Colon (tissue), 2 donors: Measurements from ENCODE around the gene NRG3.

ENCODE experiments used
- FAIRE-seq: peaks from 2 replicates; lab custom pipeline; 2012; peaks lifted over from hg19 to GRCh38; lab: Jason Lieb, UNC
- donor health status: control.
- donor health status: control.

NRG3 gene

DNA sequence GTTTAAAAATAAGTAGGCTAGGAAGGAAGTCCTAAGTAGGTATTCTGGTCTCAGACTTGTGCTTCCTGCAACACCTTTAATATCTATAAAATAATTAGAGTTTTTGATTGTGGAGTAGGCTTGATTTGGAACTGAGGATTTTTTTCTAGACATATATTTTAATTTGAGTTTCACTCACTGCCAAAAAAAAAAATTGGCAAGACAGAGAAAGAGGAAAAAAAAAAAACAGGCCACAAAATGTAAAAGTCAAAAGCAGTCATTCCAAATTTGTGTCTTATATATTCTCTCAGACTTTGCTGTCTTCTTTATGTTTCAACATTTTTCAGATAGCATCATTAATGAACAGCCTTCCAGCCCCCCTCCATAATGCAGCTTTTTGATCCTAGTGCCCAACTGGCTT is 346.1 kb downstream of the NRG3 start:
- no peak for FAIRE-seq

DNA sequence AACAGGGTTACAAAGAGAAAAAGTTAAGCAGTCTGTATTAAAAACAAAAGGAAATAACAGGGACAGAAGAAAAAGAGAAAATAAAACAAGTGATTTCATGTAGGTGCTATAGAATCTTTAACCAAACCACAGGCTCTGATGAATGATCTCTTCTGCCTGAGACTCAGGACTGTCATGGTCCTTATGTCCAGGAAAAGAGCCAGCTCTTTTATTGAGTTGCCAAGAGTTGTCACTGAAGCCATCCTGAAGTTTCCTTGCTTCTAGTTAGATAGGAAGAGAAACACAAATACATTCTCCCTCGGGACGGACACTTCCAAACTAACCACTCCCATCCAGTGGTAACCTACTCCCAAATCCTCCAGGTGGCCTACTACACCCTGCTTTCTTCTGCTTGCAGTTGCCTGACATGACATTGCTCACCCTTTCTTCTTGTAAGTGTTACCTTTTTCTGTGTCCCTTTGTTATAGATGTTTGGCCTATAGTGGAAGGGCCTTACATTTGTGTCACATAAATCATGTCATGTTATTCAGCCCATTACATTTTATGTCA is 346.7 kb downstream of the NRG3 start:
- FAIRE-seq, result no peak

DNA sequence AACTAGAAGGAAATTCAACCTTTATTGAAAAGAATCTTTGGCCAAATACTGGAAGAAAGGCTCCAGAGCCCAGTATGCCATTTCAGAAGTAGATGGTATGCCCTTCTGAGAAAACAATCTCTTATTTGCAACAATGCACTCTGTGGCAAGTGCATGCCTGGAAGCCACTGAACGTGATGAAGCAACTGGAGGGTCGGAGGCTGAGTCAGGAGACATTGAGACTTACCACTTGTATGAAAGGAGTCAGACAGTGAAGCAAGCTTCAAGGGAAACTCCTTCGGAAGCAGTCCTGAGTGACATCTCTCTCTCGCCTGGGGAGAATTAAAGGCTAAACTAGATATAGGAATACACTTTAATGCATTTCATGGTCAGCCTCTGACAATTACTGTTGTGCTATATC is 353.7 kb downstream of the NRG3 start:
- no peak for FAIRE-seq

DNA sequence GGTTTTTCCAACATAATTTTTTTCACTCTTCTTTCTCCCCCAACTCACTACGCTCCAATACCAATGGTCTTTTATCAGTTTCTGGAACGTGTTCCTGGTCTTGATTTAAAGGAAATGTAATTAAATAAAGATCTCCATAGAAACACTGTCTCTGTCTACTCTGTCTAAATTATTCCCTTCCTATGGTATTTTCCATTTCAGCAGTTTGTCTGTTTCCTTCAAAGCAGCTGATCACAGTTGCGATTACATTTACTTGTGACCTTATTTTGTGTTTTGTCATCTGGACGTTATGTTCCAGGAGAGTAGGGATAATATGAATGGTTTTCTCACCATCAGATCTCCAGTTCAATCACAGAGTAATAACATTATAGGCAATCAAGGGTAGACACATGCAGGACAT is 359.2 kb downstream of the NRG3 start:
- no peak for FAIRE-seq

DNA sequence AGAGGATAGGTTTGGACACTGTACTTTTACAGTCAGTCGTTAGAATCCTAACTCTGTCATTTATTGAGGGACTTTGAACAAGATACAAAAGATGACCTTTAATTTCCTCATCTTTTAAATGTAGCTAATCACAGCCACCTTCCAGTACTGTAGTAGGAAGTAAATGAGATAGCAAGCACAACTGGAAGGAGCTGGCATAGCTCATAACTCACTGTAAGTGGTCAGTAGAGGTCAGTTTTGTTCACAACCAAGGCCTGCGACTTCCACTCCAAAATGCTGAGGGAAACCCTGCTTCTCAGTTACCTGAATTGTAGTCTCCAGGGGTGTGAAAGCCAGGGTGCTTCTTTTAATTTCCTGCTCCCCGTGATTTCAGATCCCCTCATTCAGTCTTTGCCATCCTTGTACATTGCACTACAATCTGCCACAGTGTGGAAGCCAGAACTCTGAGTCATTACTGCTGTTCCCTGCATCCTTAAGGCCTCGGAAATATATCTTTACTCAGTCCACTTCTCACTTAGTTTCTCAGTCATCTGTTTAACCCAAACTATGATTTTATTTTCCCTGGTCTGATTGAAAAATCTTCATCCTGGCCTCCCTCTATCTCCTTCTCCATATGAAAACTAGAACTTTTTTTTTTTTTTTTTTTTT is 361.2 kb downstream of the NRG3 start:
- FAIRE-seq, result no peak

DNA sequence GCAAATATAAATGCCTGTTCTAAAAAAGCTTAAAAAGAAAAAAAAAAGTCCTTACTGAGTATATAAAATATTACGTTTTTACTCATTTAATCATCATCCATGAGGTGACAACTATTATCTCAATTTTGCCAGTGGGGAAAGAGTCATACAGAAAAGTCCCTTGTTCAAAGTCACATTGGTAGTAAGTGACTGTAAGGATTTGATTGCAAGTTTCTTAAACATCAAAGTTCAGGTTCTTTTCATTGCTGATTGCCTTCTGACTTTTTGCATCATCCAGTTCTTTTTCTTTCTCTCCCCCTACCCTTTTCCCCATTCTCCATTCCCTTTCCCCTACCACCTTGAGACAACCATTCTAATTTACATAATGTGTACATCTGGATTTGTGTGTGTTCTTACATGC is 363.3 kb downstream of the NRG3 start:
- no peak for FAIRE-seq

DNA sequence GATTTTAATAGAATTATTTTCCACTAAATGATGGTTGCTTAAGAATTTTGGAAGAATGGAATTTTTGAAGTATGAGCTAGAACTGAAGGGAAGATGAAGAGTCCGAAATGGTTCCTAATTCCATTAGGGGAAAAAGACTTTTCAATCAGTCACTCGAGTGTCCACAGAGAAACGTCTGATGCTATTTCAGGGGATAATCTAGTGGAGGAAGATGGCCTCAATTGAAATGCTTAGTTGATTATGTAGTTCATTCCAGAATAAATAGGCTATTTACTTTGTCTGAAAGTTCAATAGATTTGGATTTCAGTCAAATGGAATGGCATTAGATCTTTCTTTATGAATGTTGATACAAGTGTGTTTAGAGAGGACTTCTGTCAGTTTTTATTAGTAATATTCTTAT is 365.4 kb downstream of the NRG3 start:
- FAIRE-seq, result no peak

DNA sequence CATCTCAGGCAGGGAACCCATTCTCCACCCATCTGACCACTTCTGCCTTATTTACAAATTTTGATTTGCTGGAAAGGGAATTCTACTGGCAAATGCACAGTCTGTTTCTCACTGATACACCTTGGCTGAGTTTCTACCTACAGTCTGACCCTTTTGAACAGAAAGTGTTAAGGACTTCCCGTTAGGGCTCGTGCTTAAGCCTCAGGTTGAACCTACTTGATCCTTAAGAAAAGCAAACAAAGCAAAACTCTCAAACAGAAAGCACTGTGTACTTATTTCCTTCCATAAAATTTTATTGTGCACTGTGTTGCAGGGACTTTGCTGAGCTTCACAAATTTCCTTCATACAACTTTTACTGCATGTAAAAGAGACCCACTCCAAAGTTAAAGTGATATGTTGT is 367.8 kb downstream of the NRG3 start:
- FAIRE-seq, result no peak

DNA sequence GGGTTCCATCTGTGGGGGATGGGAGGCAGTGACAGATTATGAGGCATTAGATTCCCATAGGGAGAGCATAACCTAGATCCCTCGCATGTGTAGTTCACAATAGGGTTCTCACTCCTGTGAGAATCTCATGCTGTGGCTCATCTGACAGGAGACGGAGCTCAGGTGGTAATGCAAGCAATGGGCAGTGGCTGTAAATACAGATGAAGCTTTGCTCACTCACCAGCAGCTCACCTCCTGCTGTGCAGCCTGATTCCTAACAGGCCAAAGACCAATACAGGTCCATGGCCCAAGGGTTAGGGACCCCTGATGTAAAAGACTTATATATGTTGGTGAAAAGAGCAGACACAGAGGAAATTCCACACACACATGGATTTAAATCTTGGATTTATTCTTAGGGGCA is 370.2 kb downstream of the NRG3 start:
- no peak for FAIRE-seq

DNA sequence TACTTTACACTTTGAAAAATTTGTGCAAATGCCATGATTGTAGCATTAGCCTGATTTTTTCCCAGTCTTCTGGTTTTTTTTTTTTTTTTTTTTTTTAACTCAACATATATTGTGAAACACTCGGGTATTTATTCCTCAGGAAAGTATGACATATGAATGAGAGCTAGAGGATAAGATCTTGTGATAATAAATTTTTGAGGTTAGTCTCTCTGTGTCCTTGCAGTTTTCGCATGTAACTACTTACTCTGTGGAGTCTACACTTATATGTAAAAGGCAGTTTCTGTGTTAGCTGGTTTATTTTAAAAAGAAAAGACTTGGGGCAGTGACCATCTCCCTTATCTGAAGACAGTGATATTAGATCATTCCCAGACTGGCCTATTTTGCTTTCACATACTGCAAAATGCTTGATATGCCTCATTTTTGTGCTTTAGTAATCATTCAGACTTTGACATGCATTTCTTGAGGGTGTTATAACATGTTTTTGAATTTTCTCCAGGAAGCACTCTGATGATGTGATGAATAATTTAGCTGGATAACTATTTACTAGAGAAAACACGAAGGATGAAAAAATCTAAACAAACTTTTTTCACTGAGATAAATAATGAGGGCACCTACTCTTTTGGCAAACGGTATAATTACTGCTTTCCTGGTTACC is 371.0 kb downstream of the NRG3 start:
- no peak for FAIRE-seq

DNA sequence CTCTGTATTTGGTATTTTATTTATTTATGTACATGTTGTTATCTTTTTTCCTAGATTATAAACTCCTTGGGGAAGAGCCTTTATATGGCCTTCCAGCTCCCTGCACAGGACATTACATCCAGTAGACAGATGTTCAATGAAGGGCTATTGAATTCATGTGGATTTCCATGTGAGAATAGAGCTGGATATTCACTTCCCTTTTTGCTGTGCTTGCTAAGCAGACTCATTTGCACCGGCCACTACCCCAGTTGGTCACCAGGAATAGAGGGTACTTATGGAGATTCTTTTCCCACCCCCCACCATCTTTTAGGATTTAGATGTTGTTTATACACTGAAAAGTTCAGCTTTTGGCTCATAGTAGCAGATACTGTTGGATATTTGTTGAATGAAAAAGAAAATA is 374.1 kb downstream of the NRG3 start:
- FAIRE-seq, result no peak

DNA sequence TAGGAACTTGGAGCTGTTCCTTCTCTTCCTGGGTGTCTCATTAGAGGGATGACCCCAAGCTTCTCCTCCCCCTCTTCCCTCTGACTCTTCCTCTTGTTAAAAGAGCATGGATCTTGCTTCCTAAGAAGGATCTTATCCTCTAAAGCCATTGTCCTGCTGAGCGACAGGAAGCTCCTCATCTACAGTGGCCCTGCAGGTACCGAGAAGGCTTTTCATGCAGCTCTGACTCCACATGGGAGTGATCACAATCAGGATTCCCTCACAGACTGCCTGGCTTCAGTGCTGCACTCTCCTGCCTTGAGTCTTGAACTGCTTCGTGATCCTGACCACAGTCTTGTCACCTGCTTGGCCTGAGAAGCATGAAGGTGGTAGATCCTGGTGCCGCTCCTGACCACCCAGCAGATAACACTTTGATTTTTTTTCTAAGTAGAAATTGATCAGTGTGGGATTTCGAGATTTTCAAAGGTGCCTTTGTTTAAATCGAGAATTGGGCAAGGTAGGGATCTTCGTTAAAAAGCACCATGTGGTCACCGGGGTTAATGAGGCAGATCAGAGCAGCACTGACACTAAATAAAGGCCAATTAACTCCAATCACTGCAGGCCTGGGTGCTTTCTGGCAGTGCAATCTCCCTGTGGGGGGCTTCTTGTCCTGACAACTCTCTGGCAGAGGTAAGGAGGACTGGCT is 376.4 kb downstream of the NRG3 start:
- FAIRE-seq, result no peak

DNA sequence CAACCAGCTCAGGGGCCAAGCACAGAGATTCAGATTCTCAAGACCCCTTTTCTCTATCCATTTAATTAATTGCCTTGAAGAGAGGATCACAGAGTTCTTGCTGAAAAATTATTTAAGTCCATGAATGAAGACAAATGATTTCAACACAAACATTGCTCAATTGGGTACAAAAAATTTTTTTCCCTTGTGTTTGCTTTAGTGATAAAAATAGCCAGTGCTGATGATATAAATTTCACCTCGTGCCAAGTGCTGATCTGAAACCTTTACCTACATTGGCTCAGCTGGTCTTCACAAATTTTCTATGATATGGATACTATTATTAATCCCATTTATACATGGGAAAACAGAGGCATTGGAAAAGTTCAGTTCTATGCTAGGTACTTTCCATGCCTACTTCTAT is 377.1 kb downstream of the NRG3 start:
- FAIRE-seq, result no peak

DNA sequence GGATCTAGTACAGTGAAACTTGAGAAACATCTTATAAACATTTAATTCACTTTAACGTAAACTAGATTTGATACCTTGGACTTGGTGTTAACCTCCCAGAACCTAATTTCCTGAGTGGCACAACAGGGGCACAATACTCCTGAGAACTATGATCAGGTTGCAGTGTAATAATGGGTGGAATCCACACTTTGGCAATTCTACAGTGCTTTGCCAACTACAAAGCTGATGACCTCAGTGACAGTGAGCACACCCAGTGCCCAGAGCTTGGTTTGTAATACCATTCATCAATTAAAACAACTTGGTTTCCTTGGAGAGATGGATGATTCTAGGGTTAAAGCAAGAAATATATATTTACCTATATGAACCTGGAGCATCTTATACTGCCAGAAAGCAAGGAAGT is 379.2 kb downstream of the NRG3 start:
- FAIRE-seq, result no peak

DNA sequence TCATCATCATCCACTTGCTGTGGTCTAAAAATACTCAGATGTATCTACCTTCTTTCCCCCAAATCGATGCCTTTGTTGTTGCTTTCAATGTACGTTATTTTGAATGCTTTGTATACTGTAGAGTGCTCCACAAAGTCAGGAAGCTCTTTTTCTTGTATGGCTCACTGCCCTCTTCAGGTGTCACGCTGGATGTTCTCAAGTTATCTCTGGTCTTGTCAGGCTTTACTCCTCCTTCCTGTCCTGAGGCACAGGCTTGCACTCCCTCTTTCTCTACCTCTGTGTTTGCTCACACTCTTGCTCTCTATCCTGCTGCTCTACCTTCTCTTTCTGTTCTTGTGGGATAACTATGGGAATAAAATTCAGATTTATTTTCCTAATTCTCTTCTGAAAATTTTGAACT is 381.3 kb downstream of the NRG3 start:
- no peak for FAIRE-seq

DNA sequence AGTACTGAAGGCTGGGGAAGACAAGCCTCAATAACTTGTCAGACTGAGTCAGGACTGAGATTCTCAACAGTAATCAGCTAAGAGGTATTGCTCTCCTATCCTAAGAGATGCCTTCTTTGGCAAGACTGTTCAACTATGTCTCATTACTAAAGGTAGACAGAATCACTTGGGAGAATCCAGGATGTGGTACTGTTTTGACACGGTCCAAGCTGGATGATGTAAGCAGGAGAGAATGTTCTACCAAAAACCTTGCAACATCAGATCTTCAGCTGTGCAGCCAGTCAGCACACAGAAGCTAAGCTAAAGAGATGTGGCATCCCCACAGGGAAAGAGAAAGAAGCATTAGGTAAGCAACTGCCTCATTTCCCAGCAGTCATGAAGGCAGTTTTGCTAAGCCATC is 391.4 kb downstream of the NRG3 start:
- no peak for FAIRE-seq

DNA sequence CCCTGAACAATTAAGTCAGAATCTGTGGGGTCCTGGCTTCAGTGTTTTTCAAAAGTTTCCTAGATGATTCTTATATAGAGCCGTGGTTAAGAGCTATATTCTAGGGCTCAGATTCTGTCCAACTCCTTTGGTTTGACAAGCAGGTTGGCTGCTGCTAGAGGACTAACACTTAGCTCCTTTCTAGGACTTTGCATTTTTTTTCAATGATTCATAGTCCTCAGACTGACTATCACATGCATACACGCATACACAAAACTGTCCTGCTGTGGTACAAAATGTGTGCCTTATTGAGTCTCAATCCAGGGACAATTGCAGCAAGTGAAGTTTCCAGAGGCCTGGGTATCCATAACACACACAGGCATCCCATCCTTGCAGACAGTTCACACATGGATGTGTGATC is 392.0 kb downstream of the NRG3 start:
- FAIRE-seq, result no peak

DNA sequence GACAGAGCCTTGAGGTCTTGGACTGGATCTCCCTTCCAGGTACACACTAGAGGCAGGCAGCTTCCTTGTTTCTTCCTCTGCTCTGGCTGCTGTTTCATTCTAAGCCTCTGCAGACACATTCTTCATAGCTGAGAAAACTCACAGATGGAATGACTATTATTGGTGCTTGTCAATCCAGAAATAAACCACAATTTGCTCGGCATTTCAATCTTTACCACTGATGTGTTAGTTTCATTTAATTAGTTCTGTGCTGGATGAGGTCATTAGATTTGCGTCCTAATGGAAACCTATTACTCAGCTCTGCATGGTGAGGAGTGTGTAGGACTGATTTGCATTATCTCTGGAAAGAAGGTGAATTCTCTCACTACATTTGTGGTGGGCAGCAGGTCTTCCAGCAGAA is 392.5 kb downstream of the NRG3 start:
- FAIRE-seq, result no peak

DNA sequence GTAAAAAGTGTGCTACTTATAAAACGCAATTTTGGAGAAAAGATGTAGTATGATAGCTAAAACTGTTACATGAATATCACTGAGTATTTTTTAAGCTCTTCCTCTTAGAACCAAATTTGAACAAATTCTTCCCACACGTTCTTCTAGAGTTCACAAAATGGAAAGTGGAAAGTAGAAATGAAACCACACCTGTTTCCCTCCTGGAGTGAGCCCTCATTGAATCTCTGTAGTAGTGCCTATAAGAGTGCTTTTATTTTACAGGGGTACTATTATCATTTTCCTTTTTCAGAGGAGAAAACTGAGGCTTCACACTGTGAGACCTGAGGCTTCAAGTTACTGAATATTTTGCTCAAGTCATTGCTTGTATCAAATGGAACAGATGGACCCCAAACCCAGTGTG is 393.0 kb downstream of the NRG3 start:
- no peak for FAIRE-seq

DNA sequence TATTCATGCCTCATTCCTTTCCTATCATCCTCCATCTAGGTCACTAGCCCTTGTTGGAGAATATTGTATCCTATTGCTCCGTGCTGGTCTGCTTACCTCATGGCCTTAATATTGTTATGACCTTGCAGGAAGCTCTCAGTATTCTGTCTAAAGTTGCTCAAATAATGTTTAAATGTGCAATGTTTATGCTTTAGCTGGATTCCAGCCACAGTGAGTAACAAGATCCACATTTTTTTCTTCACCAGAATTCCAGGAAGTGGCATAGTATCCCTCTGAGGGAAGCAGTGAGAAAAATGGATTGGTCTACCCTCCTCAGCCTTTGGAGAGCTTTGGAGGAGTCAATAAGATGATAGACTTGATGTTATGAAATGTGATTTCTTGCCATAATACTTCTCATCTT is 402.6 kb downstream of the NRG3 start:
- no peak for FAIRE-seq

DNA sequence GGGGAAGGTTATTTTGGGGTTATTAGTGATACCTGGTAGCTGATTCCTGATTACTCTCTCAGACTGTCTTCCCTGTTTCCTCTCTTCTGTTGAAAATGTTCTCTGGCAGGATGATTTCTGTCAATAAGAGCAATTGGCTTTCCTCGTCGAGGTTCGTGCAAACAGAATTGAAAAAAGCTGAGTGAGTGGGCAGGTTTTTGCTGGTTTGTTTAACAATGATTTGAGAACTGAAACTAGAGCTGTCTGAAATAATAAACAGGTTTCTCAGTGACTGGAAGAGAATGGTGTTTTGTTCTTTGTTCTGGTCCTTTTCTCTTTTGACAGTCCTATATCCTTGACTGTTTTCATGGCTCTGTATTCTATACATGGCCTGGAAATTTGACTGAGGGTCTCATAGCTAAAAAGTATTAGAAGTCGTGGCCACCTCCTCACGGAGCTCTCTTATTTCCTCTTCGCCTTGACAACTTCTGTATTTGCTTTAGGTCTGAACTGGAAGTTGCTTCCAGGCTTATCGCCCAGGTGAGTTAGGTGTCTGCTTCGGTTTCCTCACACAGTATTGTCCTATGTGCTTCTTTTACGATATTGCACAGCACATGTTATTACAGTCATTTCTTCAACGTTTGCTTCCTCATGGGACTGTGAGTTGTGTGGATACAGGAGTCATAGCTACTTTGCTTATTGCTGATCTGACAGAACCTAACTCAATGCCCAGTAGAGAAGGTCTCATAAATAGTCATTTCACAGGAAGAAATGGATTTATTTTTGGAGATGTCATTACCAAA is 403.6 kb downstream of the NRG3 start:
- FAIRE-seq, result no peak

DNA sequence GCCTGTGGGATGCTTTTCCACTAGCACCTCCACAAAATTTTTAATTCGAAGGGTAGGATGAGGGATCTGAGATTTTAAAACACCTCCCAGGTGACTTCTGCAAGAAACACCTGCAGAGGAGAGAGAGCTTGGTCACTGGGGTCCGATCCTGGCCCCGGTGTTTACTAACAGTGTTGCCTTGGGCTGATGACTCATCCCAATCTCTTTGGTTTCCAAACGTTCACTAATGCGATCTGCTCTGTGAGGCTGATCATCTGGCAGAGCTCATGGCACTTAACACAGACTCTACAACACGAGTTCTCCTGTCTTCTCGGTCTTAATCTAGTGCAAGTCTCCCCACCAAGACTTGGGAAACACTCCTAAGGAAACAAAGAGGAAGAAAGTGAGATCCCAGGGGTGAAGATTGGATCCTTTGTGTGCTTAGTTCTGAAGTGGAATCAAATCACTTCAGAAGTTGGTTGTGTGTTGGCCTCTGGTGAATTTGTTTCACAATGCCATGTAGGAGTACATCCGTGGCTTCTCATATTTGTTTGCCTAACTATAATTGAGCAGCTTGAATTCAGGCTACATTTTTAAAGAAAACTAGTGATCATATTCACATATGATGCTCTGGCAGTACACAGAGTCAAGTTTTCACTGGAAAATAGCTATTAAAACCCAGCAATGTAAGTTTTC is 407.9 kb downstream of the NRG3 start:
- no peak for FAIRE-seq
